Esophagus squamous epithelium (tissue), 5 donors: ENCODE results near the gene METTL14. TPM values are rescaled to one million over a fixed set of nuclear protein-coding genes. Genes with fewer than 3 reads are reported as not detected.
A peak's percentile ranks its signal among the peaks of the same experiment; 100 is the strongest.

Experiments
- DNase-seq: peaks from one replicate; lab custom pipeline; 2025; lab: John Stamatoyannopoulos, UW
- H3K27ac ChIP-seq, 4 donors: fragments of 200-600 bp; sonication (generic); one replicate each; pipeline ENCODE4 v1.5.1; 2016 to 2019; ENCODE audit warnings: mild to moderate bottlenecking in 1 of 4
- H3K27me3 ChIP-seq, 4 donors: fragments of 200-600 bp; sonication (generic); 1 replicate in 3 of 4; 2 replicates in 1 of 4; pipeline versions ENCODE4 v1.5.1 to v1.6.0; 2017 to 2021; ENCODE audit warnings: antibody characterized with exemption in 1 of 4
- H3K36me3 ChIP-seq, 3 donors: fragments of 200-600 bp; sonication (generic); one replicate each; pipeline ENCODE4 v1.5.1; 2016 to 2019
- H3K4me1 ChIP-seq, 3 donors: fragments of 200-600 bp; sonication (generic); one replicate each; pipeline ENCODE4 v1.5.1; 2017 to 2019
- H3K4me3 ChIP-seq, 4 donors: fragments of 200-600 bp; sonication (generic); 1 replicate in 3 of 4; 2 replicates in 1 of 4; pipeline ENCODE4 v1.5.1; 2016 to 2019; ENCODE audit warnings: mild to moderate bottlenecking in 2 of 4, moderate library complexity in 1 of 4
- H3K9me3 ChIP-seq, 3 donors: fragments of 200-600 bp; sonication (generic); one replicate each; pipeline ENCODE4 v1.5.1; 2016 to 2019
- POLR2A ChIP-seq, 4 donors: fragments of 450-650 bp; IDR thresholded peaks; one replicate each; pipeline ENCODE4 v1.6.1; 2017; ENCODE audit warnings: antibody characterized with exemption in 4 of 4, mild to moderate bottlenecking in 4 of 4, moderate library complexity in 3 of 4
- WGBS, 2 donors: methylation state at CpG; one replicate each; pipeline ENCODE4 v1.1.5; 2018; 5-methylcytosine and 5-hydroxymethylcytosine counted together
- intact Hi-C: fragments of 100-400 bp; cut with DNase I; formaldehyde crosslinking; loops from one replicate; pipeline ENCODE4 v1.15.0; 2022
- total RNA-seq, 4 donors: library from RNA; depleted of rRNA; stranded (reverse); fragments of >200 nt; gene quantifications; one replicate each; pipeline ENCODE4 v1.1.0, GENCODE V29; 2016
- TF ChIP-seq, protein P1 (sequence below), 6 experiments: fragments of 450-650 bp in 4 of 6; fragments of 200-600 bp in 2 of 6; sonication (generic) in 2 of 6; IDR thresholded peaks; one replicate each; pipeline ENCODE4 v1.5.1; 2016 to 2019; ENCODE audit warnings: antibody characterized with exemption in 6 of 6, mild to moderate bottlenecking in 4 of 6, moderate library complexity in 4 of 6
- donor health status: DM: yes; HTN: yes; CAD: no.

The METTL14 gene
- total RNA-seq, 4 donors from 2014 or later: 30.9 to 42.0 (median 32.0) TPM

DNA sequence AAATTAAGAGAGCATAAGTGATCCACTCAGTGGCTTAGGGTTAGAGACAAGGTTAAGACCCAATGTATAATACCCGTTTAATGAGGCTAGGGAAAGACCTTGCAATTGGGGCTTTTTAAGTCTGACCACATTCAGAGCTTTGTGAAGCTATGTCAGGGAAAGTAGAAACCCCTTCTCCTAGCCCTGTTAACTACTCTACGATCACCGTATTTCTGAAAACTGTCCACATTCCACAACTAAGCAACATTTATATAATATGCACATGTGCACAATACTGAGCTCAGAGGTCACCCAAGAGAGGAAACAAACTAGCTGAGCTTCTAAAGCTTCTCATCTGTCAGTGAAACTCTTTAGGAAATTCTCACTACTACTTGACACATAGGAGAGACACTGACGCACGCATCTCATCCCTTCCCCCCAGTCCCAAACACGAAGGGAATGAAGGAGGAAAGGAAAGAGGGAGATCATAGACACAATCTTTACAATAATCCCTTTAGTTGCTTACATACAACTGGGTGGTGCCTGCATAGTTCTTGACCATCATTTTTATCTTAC lies 56.2 kb downstream of the METTL14 start:
- TF ChIP-seq, protein P1, sequence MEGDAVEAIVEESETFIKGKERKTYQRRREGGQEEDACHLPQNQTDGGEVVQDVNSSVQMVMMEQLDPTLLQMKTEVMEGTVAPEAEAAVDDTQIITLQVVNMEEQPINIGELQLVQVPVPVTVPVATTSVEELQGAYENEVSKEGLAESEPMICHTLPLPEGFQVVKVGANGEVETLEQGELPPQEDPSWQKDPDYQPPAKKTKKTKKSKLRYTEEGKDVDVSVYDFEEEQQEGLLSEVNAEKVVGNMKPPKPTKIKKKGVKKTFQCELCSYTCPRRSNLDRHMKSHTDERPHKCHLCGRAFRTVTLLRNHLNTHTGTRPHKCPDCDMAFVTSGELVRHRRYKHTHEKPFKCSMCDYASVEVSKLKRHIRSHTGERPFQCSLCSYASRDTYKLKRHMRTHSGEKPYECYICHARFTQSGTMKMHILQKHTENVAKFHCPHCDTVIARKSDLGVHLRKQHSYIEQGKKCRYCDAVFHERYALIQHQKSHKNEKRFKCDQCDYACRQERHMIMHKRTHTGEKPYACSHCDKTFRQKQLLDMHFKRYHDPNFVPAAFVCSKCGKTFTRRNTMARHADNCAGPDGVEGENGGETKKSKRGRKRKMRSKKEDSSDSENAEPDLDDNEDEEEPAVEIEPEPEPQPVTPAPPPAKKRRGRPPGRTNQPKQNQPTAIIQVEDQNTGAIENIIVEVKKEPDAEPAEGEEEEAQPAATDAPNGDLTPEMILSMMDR (IDR thresholded peaks at IDR 0.05): no peak
- no peak for TF ChIP-seq POLR2A (IDR thresholded peaks at IDR 0.05)
- WGBS, 2 donors: 44 to 57% methylated on average over 6 of the region's 6 CpGs
- DNase-seq: no peak
- Histone ChIP-seq H3K4me1 (peaks cover 0 to 33% (median 8%) of the 10 kb centered on the region in 3 donors), H3K4me3 (peak overlapping the region in 2 of 4 donors; percentile 4 to 34), H3K36me3 (peaks cover 5 to 61% (median 11%) of the 10 kb centered on the region in 3 donors), H3K9me3 (no peaks in the 10 kb centered on the region), H3K27me3 (no peaks in the 10 kb centered on the region), H3K27ac (peak overlapping the region in 3 of 4 donors; percentile 30 to 61 (median 59))
- intact Hi-C loops: no loop called here

DNA sequence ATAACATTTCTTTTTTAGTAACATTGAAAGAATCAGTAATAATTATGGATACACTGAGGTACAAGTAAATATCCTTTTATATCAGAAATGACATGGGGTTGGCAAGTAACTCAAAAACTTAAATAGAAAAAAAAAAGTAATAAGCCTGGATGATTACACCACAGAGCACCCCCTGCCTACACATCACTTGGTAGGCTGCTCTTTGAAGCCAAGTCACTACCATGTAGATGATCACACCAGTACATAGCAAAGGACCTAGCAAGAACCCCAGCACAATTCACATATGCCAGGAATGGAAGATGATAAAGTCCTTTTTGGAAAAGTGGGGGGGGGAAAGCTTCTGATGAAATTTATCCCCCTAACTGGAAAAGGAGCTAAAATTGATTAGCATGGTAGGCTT lies 56.9 kb downstream of the METTL14 start:
- Histone ChIP-seq H3K4me1 (peaks cover 0 to 40% (median 11%) of the 10 kb centered on the region in 3 donors), H3K36me3 (peaks cover 5 to 54% (median 11%) of the 10 kb centered on the region in 3 donors), H3K27me3 (no peaks in the 10 kb centered on the region), H3K9me3 (no peaks in the 10 kb centered on the region), H3K27ac (peak overlapping the region in 3 of 4 donors; percentile 30 to 61 (median 59)), H3K4me3 (no peak overlapping the region)
- intact Hi-C loops: no loop called here
- no peak for DNase-seq
- TF ChIP-seq, protein P1 (IDR thresholded peaks at IDR 0.05): no peak
- no peak for TF ChIP-seq POLR2A (IDR thresholded peaks at IDR 0.05)

DNA sequence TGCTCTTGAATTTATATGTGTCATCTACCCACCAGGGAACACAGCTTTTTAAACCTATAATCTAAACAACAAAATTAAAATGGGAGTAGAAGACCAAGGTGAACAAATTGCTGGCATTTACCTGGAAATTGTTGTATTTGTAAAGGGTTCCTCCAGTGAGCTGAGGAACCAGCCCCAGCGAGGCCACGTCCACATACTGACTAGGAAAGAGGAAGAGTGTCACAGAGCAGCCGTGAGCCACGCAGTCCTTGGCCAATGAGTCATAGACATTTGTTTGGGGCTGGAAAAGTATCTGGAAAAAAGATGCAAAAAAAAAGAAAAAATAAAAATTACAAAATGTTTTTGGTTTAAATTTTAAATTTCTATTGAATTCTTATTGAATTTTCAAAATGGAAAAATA lies 58.7 kb downstream of the METTL14 start:
- intact Hi-C loops: no loop called here
- TF ChIP-seq, protein P1 (IDR thresholded peaks at IDR 0.05): no peak
- TF ChIP-seq POLR2A (IDR thresholded peaks at IDR 0.05): no peak
- Histone ChIP-seq H3K27ac (no peak overlapping the region), H3K4me3 (no peak overlapping the region), H3K27me3 (no peaks in the 10 kb centered on the region), H3K9me3 (no peaks in the 10 kb centered on the region), H3K4me1 (peaks cover 0 to 44% (median 11%) of the 10 kb centered on the region in 3 donors), H3K36me3 (peaks cover 5 to 36% (median 11%) of the 10 kb centered on the region in 3 donors)
- DNase-seq: no peak
- WGBS, 2 donors: 69 to 84% methylated on average over 4 of the region's 4 CpGs

DNA sequence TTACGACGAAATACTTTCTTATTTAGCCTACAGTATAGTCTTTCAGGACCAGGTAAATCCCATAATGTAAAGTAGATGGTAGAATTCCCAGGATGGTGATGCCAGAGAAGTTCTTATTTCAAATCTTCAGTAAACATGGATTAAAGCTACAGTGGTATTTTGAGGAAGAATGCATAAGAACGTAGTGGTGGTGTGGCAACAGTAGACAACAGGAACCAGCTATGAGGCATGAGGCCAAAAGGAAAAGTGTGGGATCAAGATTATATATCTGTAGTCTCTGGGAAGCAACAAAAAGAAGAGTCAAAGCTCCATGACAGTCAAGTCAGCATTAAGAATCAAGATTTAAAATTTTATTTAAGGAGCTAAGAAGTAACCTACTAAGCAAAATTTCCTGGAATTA lies 60.2 kb downstream of the METTL14 start:
- H3K27me3 ChIP-seq: no peaks in the 10 kb centered on the region
- H3K27ac ChIP-seq: peak overlapping the region in 3 of 4 donors; percentile 0 to 35 (median 24)
- DNase-seq: no peak
- intact Hi-C loops: no loop called here
- peaks cover 0 to 44% (median 11%) of the 10 kb centered on the region in 3 donors for H3K4me1 ChIP-seq
- 65 to 75% methylated on average over 3 of the region's 3 CpGs for WGBS, 2 donors
- TF ChIP-seq, protein P1 (IDR thresholded peaks at IDR 0.05): no peak
- no peak for TF ChIP-seq POLR2A (IDR thresholded peaks at IDR 0.05)
- no peak overlapping the region for H3K4me3 ChIP-seq
- H3K36me3 ChIP-seq: peaks cover 0 to 27% (median 11%) of the 10 kb centered on the region in 3 donors
- H3K9me3 ChIP-seq: no peaks in the 10 kb centered on the region

DNA sequence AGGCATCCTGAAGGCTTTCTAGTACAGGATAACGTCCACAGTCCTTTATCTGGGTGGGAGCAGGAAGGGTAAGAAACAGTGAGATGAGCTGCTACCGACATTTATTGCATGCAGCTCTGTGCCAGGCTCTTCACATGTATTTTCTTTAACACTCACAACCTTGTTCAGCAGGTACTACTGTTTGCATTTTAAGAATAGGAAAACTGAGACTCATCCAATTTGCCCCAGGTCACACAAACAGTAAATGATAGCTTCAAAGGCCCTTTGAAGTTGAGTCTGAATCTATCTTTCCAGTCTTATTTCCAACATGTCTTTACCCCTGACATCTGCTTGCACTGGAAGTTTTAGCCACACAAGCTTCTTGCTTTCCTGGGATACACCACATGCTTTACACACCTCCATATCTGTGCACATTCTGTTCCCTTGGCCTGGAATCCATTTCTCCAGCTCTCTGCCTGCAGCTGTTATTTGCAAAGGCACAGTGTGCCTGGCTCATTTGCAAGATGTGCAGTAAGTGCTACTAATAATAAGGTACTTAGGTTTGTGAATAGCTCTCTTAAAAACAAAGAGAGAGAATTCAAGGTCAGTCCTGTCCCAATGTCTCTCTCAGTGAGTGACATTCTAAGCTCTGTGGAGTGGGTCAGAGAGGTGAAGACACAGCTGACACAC lies 61.2 kb downstream of the METTL14 start:
- Histone ChIP-seq H3K27me3 (no peaks in the 10 kb centered on the region), H3K9me3 (no peaks in the 10 kb centered on the region), H3K36me3 (peaks cover 0 to 34% (median 11%) of the 10 kb centered on the region in 3 donors), H3K4me1 (peaks cover 0 to 40% (median 11%) of the 10 kb centered on the region in 3 donors), H3K27ac (peak overlapping the region in 3 of 4 donors; percentile 53 to 60 (median 57)), H3K4me3 (no peak overlapping the region)
- TF ChIP-seq POLR2A (IDR thresholded peaks at IDR 0.05): no peak
- TF ChIP-seq, protein P1 (IDR thresholded peaks at IDR 0.05): no peak
- DNase-seq: no peak
- intact Hi-C loops: no loop called here
- WGBS, 2 donors: 27 to 29% methylated on average over 2 of the region's 2 CpGs
